B cell (primary cell): Measurements from ENCODE around the gene GALNT10.

Experiments
- CTCF ChIP-seq: fragments of 200-600 bp; IDR thresholded peaks from one replicate; pipeline ENCODE4 v1.8.0; 2022; ENCODE audit warnings: antibody characterized with exemption, mild to moderate bottlenecking
- EZH2 ChIP-seq: IDR thresholded peaks from 2 replicates; pipeline ENCODE4 v1.6.1; 2012; ENCODE audit warnings: borderline replicate concordance, low read depth, mild to moderate bottlenecking, moderate library complexity, low read length; ENCODE audit not compliant: insufficient read depth, poor library complexity, severe bottlenecking

- TF ChIP-seq CTCF (no peak), EZH2 (no peak)
These were observed 121.5 kb downstream of the GALNT10 start for GRCh38 chr5:154312000-154312399.
